Left renal cortex interstitium (tissue), 4 donors: Measurements from ENCODE around the gene MEP1A. TPM values are rescaled to one million over a fixed set of nuclear protein-coding genes. Genes with fewer than 3 reads are reported as not detected.
"Not testable (repeated sequence)": the region's sequence is repeated elsewhere in the genome, so short reads cannot be mapped to it uniquely, and the experiment has no call there.

Source experiments
- DNase-seq, 4 donors: peaks; one replicate each; pipeline ENCODE4 v3.0.0-alpha.2; 2013; ENCODE audit warnings: low read depth in 4 of 4, low spot score in 2 of 4, missing footprints in 1 of 4
- polyA plus RNA-seq, 4 donors: library from polyadenylated mRNA; unstranded; fragments of 120-200 nt; gene quantifications; one replicate each; pipeline ENCODE4 v1.2.1, GENCODE V29; 2013; ENCODE audit not compliant: insufficient read length in 4 of 4

The MEP1A gene, protein sequence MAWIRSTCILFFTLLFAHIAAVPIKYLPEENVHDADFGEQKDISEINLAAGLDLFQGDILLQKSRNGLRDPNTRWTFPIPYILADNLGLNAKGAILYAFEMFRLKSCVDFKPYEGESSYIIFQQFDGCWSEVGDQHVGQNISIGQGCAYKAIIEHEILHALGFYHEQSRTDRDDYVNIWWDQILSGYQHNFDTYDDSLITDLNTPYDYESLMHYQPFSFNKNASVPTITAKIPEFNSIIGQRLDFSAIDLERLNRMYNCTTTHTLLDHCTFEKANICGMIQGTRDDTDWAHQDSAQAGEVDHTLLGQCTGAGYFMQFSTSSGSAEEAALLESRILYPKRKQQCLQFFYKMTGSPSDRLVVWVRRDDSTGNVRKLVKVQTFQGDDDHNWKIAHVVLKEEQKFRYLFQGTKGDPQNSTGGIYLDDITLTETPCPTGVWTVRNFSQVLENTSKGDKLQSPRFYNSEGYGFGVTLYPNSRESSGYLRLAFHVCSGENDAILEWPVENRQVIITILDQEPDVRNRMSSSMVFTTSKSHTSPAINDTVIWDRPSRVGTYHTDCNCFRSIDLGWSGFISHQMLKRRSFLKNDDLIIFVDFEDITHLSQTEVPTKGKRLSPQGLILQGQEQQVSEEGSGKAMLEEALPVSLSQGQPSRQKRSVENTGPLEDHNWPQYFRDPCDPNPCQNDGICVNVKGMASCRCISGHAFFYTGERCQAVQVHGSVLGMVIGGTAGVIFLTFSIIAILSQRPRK
- polyA plus RNA-seq, result under 1 TPM in 1 of 4 donors, not detected in 3; 0.07 TPM

GRCh38 chr6:46793138-46793537 is at the start of gene MEP1A:
MEP1A (plus strand) TSS chr6:46793389; CDS start chr6:46793399, 10 bp downstream.
- DNase-seq, result no peak

GRCh38 chr6:46743425-46744158 is 49.6 kb upstream of the MEP1A start:
- no peak for DNase-seq

GRCh38 chr6:46744159-46744725 is 48.9 kb upstream of the MEP1A start:
- DNase-seq, result not testable (repeated sequence)

DNA sequence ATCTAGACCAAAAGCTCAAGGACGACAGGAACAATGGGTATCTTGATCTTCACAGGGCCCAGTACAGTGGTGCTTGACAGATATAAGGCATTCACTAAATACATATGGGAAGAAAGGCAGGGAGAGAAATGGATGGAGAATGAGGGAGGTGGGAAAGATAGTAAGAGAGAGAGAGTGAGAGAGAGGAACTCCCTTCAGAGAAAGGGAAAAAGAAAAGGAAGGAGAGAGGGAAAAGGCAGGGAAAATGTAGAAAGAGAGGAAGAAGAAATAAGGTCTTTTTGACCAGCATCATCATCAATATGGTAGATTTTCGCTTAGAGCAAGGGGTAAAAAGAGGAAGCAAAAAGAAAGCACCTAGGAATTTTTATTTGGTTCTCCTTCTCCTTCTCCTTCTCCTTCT is 47.2 kb upstream of the MEP1A start:
- DNase-seq, result no peak

GRCh38 chr6:46746696-46747095 is 46.5 kb upstream of the MEP1A start, which contains the start of gene ANKRD66:
ANKRD66 (plus strand) TSS chr6:46746933; CDS start chr6:46751949, 5,016 bp downstream.
- no peak for DNase-seq

DNA sequence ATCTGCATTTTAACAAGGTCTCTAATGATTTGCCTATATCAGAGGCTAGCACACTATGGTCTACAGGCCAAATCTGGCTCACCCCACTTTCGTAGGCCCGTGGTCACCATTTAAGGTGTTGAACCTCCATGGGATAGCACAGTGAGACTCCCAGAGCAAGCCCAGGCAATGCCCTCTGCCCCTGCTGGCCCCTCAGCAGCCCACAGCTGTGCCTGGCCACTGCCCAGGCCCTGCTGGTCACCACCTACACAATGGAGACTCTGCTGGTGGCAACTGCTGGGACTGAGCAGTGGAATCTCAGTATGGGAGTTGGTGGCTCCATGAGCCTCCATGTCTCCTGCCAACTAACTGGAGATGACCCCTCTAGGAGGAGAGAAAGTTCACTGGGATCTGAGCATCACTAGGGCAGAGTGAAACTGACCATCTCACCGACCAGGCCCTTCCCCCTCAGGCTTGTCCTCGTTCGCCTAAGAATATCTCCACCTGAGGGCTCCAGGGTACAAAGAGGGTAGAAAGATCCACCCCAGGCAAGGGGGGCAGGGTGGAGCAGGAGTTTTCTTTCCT is 44.2 kb upstream of the MEP1A start:
- no peak for DNase-seq

DNA sequence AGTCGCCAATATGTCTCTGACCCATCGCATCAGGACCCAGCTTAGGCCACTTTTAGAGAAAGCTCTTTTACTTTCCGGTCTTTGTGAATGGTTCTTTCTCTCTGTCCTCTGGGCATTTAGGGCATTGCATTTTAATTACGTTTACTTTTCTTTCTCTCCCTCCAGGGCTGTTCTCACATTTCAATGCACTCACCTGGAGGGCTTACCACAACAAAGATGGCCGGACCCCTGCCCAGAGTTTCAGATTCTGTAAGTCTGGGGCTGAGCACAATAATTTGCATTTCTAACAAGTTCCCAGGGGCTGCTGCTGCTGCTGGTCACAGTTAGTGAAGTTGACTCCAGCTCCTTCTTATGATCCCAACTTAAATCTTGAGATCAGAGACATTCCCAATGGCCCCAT is 43.5 kb upstream of the MEP1A start:
- DNase-seq, result no peak

DNA sequence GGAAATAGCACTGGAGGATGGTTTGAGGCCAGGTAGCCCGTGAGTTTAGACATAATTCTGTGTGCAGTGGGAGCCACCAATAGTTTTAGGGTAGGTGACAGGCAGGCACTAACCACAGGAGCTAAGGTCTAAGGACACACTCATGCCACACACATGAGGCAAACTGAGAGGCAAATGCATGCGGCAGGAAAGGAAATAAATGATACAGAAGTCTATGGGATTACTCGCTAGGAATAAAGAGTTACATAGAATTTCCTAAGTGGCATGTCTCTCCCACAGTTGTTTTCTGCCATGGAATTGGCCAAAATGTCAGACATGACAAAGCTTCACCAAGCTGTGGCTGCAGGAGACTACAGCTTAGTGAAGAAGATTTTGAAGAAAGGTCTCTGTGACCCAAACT is 41.5 kb upstream of the MEP1A start:
- DNase-seq, result no peak

DNA sequence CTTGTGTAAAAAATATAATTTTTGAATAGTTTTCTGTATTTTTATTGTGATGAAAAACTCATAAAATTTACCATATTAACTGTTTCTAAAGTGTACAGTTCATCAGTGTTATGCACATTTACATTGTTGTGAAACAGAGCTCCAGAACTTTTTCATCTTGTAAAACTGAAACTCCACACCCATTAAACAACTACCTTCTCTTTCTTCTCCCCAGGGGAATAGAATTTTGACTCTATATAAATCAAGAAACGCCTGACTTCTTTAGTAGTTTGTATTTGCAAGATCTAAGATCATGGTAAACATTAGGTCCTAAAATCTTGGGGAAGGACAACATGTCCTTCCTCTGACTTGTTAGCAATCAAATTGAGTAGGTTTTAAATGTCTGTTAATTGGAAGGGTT is 37.3 kb upstream of the MEP1A start:
- no peak for DNase-seq

- DNase-seq, result no peak
Measured at GRCh38 chr6:46756469-46757213, 36.5 kb upstream of the MEP1A start.

DNA sequence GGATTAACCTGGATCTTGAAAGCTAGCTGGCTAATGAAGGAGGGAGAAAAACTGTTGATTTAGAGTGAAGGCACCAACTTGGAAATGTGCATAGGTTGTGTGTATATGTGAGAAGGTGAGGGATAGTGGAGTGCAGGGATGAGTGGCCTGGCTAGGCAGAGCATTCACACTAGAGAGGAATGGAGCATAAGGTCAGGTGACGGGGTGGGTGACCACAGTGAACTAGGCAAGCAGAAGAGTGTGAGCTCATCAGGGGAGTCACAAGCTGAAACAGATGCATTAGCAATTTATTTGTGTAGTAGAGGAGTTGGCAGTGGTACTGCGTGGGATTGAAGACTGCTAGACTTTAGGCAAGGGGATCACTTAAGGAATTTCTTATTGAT is 36.0 kb upstream of the MEP1A start:
- no peak for DNase-seq

DNA sequence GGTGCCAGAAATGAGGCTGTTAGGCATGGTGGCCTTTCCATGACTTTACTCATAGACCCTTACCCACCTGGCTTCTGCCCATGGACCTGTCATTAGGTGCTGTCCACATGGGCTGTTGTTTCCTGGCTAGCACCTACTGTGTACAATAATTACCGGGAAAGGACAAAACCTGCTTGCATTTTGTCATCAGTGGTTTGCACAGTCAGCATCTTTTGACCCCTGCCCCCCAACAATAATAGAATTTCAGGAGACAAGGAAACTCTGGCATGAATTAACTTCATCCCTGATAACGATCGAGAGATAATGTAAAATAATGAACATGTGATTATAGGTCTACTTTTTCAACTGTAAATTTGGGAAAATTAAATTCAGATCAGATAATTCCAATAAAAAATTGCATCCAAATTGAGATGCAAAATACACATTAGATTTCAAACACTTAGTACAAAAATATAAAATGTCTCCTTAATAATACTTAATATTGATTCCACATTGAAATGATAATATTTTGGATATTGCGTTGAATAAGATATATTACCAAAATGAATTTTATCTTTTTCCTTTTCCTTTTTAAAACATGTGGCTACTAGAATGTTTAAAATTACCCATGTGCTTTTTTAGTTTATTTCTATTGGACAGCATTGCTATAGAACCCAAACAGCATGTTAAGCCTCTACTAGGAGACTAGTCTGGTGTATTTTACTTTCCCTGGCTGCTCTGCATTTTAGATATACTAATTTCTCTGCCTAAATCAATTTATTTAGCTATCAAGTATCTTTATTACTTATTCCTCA is 34.0 kb upstream of the MEP1A start:
- DNase-seq, result no peak

GRCh38 chr6:46760925-46761324 is 32.3 kb upstream of the MEP1A start:
- DNase-seq, result no peak

DNA sequence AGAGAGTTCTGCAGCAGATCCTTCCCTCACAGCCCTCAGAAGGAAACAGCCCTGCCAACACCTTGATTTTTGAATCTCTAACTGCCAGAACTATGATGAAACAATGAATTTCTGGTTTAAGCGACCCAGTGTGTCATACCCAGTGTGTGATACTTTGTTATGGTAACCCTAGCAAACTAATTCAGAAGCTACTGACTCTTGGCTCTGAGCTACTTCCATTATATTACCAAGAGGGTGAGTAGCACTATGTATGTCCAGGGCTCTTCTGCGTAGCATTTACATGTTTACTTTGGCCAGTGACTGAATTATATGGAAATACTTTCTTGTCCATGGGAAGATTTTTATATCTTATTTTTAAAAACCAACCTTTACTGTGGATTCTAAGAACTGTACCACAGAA is 29.7 kb upstream of the MEP1A start:
- no peak for DNase-seq

DNA sequence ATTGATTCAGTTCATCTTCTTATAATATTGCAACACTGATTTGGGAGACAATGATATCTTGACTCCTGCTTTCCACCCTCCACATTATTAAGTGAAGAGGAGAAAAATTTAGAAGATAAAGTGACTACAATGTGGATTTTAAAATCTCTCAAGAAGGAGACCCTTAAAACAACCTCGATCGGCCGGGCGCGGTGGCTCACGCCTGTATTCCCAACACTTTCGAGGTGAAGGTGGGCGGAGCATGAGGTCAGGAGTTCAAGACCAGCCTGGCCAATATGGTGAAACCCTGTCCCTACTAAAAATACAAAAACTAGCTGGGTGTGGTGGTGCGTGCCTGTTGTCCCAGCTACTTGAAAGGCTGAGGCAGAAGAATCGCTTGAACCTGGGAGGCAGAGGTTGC is 28.9 kb upstream of the MEP1A start:
- not testable (repeated sequence) for DNase-seq

GRCh38 chr6:46764961-46765360 is 28.2 kb upstream of the MEP1A start:
- DNase-seq, result no peak

GRCh38 chr6:46772016-46772415 is 21.2 kb upstream of the MEP1A start:
- no peak for DNase-seq

GRCh38 chr6:46772762-46773161 is 20.4 kb upstream of the MEP1A start:
- no peak for DNase-seq
